Brain microvascular endothelial cell (primary cell): ENCODE data around the gene REXO2.

Source experiments
- DNase-seq: peaks from one replicate; pipeline ENCODE4 v3.0.0-alpha.2; 2020
- H3K27ac ChIP-seq: fragments of 250-450 bp; sonication (Bioruptor Pico); 2 replicates; pipeline ENCODE4 v1.5.1; 2020; ENCODE audit warnings: mild to moderate bottlenecking, moderate library complexity
- H3K27me3 ChIP-seq: fragments of 250-450 bp; sonication (Bioruptor Pico); replicated peaks from 2 replicates; pipeline ENCODE4 v1.5.1; 2020; ENCODE audit warnings: mild to moderate bottlenecking
- H3K36me3 ChIP-seq: fragments of 250-450 bp; sonication (Bioruptor Pico); replicated peaks from 2 replicates; pipeline ENCODE4 v1.5.1; 2020; ENCODE audit warnings: mild to moderate bottlenecking
- H3K4me3 ChIP-seq: 2 replicates; pipeline ENCODE4 v1.5.1; 2011; ENCODE audit warnings: low read depth, mild to moderate bottlenecking, control low read depth, low read length, moderate library complexity
- CTCF ChIP-seq: IDR thresholded peaks from 2 replicates; pipeline ENCODE4 v1.5.1; 2011; ENCODE audit warnings: low read depth, mild to moderate bottlenecking, moderate library complexity, low read length, control low read depth, inconsistent platforms; ENCODE audit errors: missing control alignments
- in situ Hi-C: cut with HindIII; loops from 2 replicates; pipeline ENCODE4 v1.10.0; 2017; ENCODE audit warnings: low sequenced_read_pairs, low pct_ligation_motif_present

REXO2 gene

GRCh38 chr11:114398303-114398920 is 40.9 kb upstream of the REXO2 start:
- TF ChIP-seq CTCF = no peak
- in situ Hi-C loops = no loop called here
- Histone ChIP-seq H3K36me3 (peaks cover 2% of the 10 kb centered on the region), H3K27me3 (no peaks in the 10 kb centered on the region), H3K27ac (no peak overlapping the region), H3K4me3 (no peak overlapping the region)
- DNase-seq = no peak

- peak overlapping the region; percentile 95 for H3K4me3 ChIP-seq
- TF ChIP-seq CTCF = no peak
- peaks cover 2% of the 10 kb centered on the region for H3K36me3 ChIP-seq
- no peaks in the 10 kb centered on the region for H3K27me3 ChIP-seq
- no peak for DNase-seq
- peak overlapping the region; percentile 99 for H3K27ac ChIP-seq
- in situ Hi-C loops = no loop called here
Measured at GRCh38 chr11:114399490-114400215, 39.6 kb upstream of the REXO2 start.

GRCh38 chr11:114400216-114400914 is 38.9 kb upstream of the REXO2 start, which contains the start of the genes C11orf71 and RBM7:
Gene C11orf71 (minus strand): TSS chr11:114400511. CDS start chr11:114400331, 180 bp downstream.
Gene RBM7 (plus strand): TSS chr11:114400666. CDS start chr11:114400672, 6 bp downstream.
- no peak for TF ChIP-seq CTCF
- Histone ChIP-seq H3K27ac (peak within 1 kb of the TSS; percentile 99), H3K36me3 (peaks cover 4% of the 10 kb centered on the region), H3K27me3 (no peaks in the 10 kb centered on the region), H3K4me3 (peak within 1 kb of the TSS; percentile 95)
- in situ Hi-C loops = no loop called here
- DNase-seq = peak; percentile 98

- Histone ChIP-seq H3K27me3 (no peaks in the 10 kb centered on the region), H3K27ac (peak overlapping the region; percentile 99), H3K4me3 (peak overlapping the region; percentile 95), H3K36me3 (peaks cover 9% of the 10 kb centered on the region)
- DNase-seq = no peak
- in situ Hi-C loops = no loop called here
- TF ChIP-seq CTCF = no peak
Measured at GRCh38 chr11:114400915-114401223, 38.4 kb upstream of the REXO2 start.

GRCh38 chr11:114401311-114401710 is 38.0 kb upstream of the REXO2 start:
- Histone ChIP-seq H3K27ac (peak overlapping the region; percentile 99), H3K36me3 (peaks cover 11% of the 10 kb centered on the region), H3K27me3 (no peaks in the 10 kb centered on the region), H3K4me3 (peak overlapping the region; percentile 95)
- no peak for DNase-seq
- in situ Hi-C loops = no loop called here
- TF ChIP-seq CTCF = no peak
